ENCODE data around the gene ADD3.
"Not testable (repeated sequence)": the region's sequence is repeated elsewhere in the genome, so short reads cannot be mapped to it uniquely, and the experiment has no call there.

ADD3 gene

DNA sequence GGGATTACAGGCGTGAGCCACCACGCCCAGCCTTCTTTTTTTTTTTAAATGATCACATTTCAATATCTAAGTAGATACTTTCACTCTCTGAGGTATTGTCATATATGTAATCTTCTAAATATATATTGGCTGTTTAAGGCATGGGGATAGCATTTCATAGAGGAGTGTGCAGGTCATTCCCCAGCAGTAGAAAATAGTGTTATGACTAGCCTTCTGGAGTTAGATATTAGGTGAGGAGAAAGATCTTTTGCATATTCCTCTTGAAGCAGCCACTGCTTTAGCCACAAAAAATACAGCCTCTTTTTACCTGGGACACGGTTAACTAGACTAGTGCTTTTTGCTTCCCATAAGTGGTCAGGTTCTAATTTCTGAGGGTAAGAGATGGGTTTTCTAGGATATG lies 28.9 kb downstream of the ADD3 start:
- DNase-seq: no peak

DNA sequence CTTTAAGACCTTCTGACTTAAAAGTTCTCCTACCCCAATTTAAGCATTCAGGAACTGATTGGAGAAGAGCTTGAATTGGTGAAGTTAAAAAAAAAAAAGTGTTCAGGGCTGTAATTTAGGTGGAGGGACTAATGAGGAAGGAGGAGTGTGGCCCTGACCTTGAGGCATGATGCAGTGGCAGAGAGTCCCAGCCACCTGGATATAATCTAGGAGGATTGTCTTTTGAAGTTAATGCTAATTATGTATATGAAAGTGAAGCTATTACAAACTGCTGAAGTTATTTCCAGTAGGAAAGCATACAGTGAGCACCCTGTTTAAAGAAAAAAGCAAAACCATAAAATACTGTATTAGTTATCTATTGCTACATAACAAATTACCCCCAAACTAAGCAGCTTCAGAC lies 31.5 kb downstream of the ADD3 start:
- DNase-seq: peak; percentile 1

DNA sequence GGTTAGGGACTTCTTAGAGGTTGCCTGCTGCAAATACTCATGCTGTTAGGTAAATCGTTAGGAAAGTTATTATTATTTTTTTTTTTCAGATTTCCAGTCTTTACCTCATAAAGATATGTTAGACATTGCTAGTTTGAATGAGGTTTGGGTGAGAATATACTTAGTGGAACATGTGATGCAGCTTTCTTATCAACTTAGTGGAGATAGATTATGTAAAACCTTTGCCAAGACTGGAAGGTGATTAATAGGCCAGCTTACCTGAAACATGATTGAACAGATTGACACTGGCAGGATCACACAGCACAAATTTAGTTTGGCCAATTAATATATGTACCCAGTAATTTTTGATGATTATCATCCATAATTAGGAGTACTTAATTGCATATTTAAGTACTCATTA lies 32.3 kb downstream of the ADD3 start:
- no peak for DNase-seq

DNA sequence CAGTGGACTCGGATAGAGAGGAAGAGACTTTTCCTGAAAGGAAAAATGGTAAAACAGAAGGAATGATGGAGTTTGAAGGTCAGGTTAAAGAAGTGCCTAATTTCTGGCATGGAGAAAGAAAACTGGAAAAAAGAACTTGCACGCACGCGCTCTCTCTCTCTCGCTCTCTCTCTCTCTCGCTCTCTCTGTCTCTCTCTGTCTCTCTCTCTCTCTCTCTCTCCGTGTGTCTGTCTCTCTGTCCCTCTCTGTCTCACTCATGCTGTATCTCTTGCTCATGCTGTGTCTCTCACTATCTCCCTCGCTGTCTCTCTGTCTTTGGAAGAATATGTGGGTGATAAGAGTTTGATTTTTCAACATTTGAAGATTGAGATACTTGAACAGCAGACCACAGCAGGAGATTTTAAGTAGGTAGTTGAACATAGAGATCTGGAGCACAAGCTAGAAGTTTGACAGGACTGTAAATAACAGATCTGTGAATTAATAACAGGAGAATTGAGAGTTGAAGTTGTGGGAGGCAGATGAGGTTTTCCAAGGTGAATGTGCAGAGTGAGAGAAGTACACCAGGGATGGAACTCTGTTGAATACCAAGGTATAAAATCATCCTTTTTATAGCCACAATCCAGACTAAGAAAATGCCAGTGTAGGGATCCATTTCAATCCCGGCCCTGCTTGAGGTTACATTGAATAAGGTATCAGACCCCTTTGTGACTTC lies 33.1 kb downstream of the ADD3 start:
- no peak for DNase-seq

DNA sequence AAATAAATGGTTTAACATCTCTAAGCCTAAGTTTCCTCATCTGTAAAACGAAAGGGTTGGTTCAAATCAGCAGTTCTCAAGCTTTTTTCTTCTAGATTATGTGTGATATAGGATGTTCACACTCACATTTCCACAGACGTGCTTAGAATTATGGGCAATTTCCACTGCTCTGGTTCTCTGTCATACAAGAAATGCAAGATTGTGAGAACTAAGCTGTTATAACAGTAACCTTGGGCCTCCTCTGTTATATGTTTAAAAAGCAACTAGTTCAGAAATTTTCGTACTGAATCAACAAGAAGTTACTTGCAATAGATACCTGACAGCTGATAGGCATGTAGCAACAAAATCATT lies 33.7 kb downstream of the ADD3 start:
- DNase-seq: no peak

DNA sequence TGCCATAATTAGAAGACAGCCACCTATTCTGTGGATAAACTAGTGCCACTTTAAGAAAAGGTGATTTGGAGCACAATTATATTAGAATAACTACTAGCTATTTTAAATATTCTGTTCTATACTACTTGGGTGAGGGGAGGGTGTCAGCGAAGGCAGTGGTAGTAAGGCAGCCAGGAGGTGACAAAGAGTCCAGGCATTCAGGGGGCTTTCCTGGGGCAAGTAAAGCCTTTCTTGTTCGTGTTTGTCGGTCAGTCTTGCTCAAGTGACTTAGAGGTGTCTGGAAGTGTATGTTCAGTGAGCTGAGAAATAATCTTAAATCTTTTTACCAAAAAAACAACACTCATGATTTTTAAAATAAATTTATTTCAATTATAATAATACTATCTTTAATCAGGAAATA lies 34.4 kb downstream of the ADD3 start:
- no peak for DNase-seq

DNA sequence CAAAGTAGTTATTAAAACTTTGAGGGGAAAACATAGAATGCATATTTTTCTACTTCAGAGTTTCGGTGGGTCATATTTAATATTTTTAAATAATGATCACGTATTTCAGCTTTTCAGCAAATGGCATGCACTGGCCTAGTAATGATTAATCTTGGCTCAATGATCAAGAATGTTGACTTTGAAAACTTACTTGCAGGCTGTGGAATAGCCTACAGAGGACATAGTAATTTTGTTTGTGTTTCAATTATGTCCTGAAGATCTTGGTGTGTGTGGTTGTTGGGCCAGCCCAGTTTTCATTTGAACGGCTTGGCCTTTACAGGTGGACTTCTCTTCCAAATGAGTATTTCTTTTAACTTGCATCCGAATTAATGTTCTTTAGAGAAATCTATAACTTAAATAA lies 35.1 kb downstream of the ADD3 start:
- DNase-seq: no peak

DNA sequence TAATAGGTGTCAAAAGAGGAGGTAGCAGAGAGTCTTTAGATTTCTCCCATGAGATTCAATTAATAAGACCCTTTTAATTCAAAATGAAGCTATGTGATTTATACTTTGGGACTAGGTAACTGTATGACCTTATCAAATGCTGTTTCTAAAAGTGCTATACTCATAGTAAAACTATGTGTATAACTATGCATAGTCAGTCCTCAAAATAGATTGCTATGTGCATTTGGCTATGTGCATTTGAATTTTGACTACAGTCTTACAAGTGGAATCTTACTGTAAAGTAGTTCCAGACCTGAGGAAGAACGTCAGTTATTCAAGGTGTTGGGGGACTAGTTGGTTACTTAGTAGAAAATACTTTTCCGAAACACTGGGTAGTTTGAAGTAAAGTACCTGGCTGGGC lies 36.9 kb downstream of the ADD3 start:
- DNase-seq: no peak

DNA sequence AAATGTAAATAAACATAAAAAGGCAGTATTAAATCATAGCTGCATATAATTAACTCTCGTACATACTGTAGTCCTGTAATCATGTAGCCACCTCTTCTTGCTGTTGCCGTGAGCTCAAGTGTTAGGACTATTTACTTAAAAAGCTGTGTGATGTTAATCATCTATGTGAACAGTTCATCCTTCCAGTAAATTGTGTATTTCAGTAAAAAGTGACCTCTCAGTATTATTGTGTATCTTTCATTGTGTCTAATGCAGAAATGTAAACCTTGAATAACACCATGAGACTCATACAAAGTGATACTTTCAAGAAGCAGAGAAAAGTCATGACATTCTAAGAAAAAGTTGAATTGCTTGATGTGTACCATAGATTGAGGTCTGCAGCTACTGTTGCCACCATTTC lies 38.0 kb downstream of the ADD3 start:
- peak; percentile 17 for DNase-seq

DNA sequence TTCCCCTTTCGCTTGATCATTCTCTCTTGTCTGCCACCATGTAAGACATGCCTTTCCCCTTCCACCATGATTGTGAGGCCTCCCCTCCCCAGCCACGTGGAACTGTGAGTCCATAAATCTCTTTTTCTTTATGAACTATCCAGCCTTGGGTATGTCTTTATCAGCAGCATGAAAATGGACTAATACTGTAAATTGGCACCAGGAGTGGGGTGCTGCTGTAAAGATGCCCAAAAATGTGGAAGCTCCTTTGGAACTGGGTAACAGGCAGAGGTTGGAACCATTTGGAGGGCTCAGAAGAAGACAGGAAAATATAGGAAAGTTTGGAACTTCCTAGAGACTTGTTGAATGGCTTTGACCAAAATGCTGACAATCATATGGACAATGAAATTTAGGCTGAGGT lies 40.4 kb downstream of the ADD3 start:
- not testable (repeated sequence) for DNase-seq

DNA sequence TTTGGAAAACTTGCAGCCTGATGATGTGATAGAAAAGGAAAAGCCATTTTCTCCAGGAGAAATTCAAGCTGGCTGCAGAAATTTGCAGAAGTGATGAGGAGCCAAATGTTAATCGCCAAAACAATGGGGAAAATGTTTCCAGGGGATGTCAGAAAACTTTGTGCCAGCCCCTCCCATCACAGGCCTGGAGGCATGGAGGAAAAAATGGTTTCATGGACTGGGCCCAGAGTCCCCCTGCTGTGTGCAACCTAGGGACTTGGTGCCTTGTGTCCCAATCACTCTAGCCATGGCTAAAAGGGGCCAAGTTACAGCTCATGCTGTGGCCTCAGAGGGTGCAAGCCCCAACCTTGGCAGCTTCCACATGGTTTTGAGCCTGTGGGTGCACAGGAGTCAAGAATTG lies 41.0 kb downstream of the ADD3 start:
- DNase-seq: no peak

DNA sequence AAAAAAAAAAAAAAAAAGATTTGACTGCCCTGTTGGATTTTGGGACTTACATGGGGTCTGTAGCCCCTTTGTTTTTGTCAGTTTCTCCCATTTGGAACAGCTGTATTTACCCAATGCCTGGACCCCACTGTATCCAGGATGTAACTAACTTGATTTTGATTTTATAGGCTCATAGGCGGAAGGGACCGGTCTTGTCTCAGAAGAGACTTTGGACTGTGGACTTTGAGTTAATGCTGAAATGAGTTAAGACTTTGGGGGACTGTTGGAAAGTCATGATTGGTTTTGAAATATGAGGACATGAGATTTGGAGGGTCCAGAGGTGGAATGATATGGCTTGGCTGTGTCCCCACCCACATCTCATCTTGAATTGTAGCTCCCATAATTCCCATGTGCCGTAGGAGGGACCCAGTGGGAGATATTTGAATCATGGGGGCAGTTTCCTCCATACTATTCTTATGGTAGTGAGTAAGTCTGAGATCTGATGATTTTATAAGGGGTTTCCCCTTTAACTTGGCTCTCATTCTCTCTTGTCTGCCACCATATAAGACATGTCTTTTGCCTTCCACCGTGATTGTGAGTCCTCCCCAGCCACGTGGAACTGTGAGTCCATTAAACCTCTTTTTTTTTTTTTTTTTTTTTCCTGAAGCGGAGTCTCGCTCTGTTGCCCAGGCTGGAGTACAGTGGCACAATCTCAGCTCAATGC lies 42.3 kb downstream of the ADD3 start:
- DNase-seq: not testable (repeated sequence)

DNA sequence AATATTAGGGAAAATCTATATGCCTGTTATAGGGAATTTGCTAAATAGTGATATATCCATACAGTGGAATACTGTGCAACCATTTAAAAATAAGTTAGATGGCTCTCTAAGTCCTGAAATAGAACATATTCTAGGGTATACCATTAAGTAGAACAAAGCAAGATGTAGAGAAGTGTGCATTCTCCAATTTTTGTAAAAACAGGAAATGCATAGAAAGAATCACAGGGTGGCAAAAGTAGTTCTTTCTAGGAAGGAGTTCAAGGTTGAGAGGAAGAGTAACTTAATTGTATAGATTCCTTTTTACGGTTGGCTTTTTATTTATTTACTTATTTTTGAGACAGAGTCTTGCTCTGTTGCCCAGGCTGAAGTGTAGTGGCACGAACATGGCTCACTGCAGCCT lies 43.7 kb downstream of the ADD3 start:
- DNase-seq: no peak

DNA sequence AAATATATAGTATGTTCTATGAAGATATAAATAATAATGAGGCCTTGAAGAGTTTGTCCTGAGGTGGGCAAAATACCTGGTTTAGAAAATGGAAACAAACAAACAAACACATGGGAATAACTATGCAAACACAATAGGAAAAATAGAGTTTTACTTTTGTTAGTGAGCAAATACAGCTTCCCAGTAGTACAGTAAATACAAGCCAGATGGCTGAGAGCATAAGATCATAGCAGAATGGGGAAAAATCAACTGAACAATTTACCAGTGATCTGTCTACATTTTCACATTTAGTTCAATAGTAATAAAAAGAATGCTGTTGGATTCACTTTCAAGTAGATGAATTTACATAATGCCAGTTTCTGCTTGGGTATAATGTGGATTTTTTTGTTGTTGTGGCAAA lies 45.1 kb downstream of the ADD3 start:
- DNase-seq: peak; percentile 12

DNA sequence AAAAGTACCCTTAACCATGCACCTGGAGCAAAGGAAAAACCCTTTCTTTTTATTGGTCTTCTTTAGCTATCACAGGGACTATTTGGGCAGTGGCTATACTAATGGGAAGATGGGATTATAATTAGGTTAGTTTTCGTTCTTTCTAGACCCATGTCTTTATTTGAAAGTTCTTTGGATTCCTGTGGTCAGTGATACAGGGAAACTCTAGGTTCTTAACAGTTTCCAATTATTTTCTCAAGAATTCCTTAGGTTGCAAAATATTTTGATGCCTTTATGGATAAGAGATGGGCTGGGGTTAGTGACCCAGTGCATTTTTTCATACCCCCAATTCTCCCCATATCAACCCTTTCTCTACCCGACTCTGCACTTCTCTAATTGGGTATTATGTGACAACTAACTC lies 49.0 kb downstream of the ADD3 start:
- no peak for DNase-seq

DNA sequence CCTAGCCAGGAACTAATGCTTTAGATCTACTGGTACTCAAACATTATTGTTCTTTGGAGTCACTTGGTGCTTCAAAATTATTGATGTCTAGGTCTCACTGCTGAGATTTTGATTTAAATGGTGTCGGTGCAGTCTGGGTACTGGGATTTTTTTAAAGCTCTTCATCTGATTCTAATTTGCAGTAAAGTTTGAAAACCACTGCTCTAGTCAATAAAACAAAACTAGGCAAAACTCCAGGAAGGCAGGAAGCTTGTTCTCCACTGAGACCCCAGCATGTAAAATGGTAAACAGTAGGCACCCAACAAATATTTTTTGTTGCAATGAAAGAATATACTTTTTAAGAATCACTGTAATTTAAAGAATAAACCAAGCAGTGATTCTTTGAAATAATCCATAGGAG lies 49.7 kb downstream of the ADD3 start:
- no peak for DNase-seq

DNA sequence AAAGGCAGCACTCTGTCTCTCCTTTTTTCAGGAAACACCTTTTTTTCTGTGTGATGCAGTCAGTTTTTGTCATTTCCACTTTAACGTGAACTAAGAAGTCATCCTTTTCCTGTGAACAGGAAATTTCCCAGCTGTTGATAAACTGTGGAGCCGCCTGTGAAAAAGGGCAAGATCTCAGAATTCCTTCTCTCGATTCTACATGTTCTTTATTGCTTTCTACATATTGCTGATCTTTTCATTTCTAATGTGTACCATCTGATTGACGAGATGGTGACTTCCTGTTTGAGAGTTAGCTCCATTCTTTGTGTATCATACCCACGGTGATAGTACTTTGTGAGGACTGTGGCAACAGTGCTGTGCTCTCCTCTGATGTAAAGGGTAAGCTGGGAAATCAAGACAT lies 50.4 kb downstream of the ADD3 start:
- DNase-seq: no peak

DNA sequence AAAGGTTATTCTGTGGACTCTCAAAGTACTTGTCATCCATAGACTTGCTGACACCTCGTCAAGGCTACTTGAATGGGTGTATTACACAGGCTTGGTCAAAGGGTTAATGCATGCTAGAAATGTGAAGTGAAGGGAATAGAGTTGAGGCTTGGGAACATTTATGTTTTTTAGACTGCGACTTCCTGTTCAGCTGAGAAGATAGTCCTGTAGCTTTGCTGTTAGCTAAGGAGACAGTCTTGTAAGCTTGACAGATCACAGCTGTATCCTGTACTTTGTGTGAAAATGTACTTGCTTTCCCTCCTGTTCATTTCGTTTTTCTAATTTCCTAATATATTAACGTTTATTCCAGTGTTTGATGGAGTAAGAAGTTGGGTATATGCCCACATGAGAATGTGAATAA lies 52.1 kb downstream of the ADD3 start:
- no peak for DNase-seq

DNA sequence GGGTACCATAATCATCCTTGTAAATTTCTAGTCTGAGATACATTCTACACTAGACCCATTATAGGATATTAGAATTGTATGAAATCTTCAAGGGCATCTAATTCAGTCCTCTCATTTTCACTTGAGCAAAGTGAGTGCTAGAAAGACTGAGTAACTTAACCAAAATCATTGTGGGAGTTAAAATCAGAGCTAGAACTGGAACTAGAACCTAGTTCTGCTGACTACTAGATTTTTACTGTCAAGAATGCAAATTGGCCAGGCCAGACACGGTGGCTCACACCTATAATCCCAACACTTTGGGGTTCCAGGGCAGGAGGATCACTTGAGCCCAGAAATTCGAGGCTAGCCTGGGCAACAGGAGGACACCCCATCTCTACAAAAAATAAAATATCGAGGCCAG lies 53.9 kb downstream of the ADD3 start:
- no peak for DNase-seq

DNA sequence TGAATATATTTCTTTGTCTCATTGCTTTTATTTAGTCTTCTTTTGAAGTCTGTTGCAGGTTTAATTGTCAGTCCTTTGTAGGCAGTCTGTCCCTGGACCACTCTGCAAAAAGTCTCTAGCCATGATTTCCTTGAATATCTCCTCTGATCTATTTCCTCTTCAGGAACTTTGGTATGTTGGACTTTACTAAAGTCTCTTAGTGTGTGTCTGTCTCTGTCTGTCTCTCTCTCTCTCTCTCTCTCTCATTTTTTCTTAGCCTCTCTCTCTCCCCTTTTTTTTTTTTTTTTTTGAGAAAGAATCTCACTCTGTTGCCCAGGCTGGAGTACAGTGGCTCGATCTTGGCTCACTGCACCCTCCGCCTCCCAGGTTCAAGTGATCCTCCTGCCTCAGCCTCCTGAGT lies 57.5 kb downstream of the ADD3 start:
- DNase-seq: no peak

DNA sequence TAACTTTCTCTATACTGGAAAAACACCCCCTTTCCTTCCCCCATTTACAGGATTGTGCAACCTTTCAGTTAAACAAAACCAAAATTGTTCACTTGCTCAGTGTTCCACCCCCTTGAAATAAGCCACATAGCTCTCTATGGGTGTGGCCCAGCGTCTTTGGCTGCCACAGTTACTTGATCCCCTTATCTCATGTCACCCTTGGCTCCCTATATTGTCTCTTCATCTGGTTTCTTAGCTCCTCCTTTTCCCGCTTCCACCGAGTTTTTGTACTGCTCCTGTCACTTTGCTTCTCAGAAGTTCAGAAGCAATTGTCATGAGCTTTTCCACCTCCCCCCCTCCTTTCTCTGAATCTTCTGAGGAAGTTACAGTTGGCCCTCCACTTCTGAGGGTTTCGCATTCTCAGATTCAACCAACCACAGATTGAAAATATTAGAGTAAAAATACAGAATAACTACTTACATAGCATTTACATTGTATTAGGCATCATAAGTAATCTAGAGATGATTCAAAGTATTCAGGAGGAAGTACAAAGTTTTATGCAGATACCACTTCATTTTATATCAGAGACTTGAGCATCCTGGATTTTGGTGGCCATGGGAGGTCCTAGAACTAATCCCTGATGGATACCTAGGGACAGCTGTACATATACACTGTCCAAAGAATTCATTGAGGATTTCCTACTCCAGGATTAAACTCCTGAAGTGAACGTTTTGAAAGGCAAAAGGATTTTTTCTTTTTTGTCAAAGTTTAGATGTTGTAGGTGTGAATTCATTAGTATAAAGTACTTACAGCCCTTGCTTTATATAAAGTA lies 60.4 kb downstream of the ADD3 start:
- DNase-seq: peak; percentile 2

DNA sequence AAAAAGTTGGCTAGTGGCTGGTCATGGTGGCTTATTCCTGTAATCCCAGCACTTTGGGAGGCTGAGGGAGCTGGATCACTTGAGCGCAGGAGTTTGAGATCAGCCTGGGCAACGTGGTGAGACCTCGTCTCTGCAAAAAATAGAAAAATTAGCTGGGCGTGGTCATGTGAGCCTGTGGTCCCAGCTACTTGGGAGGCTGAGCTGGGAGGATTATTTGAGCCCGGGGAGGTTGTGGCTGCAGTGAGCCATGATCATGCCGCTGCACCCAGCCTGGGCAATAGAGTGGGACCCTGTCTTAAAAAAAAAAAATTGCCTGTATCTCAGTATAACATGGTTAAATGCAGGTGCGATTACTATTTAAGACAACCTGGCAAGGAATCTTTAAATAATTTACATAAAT lies 61.0 kb downstream of the ADD3 start:
- no peak for DNase-seq

DNA sequence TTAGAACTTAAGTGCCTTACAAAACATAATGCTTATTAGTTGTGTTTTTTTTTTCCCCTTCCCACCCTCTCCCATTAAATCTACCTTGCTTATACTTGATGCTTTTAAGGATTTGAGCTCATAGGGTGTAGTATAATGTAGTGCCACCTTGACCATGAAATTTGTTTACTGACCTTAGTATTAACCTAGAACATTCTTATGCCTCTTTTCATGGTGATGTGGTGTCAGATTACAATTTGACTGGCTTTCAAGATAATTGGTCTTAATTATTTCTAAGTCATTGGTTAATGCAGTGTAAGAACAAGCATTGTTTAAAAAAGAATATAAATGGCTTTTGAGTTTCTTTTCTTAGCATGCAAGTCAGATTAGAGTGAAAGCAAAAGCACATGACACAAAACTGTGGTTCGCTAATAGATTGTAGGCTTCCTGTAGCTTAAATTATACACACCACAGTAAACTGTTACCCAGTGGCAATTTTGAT lies 61.8 kb downstream of the ADD3 start:
- peak; percentile 85 for DNase-seq

DNA sequence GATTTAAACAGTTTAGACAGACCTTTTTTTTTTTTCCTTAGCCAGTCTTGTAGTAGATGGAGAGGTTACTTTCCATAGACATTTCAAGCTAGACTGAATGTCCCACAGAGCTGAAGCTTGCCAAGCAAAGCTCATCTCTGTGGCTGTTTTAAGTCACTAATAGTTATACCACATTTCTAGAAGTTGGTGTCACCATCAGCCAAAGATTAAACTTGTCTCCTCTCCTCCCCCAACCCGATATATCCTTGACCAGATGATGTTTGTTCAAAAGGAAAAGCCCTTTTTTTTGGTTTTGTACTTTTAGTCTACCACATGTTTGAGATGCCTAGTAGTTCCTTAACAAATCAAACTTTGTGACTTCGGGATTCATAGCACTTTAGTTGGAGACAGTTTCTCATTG lies 66.1 kb downstream of the ADD3 start:
- no peak for DNase-seq
